ENCODE measurements around the gene WDR41. TPM values are rescaled to one million over a fixed set of nuclear protein-coding genes. Genes with fewer than 3 reads are reported as not detected.
"Not testable (repeated sequence)": the region's sequence is repeated elsewhere in the genome, so short reads cannot be mapped to it uniquely, and the experiment has no call there.

Gene WDR41
- total RNA-seq: 35.6 TPM
- long read RNA-seq, transcript WDR41-201 (13 exons, 3,958 nt): major isoform, 36 of 56 reads
- long read RNA-seq, partial matches to known transcripts: 6 of 56 reads
- long read RNA-seq, other reads (novel, unspliced or antisense): 14 of 56 reads

- Histone ChIP-seq H3K27me3 (ENCODE audit: low read depth) (no peaks in the 10 kb centered on the region), H3K9me3 (no peaks in the 10 kb centered on the region), H3K4me1 (peaks cover 8% of the 10 kb centered on the region), H3K36me3 (no peaks in the 10 kb centered on the region), H3K27ac (peak within 1 kb of the TSS; percentile 96), H3K4me3 (peak within 1 kb of the TSS; percentile 80)
- intact Hi-C loops (cut with DNase I): no loop called here
- peak; percentile 98 for ATAC-seq
- DNase-seq: peak; percentile 95
- peak; percentile 98 for TF ChIP-seq CTCF (IDR thresholded peaks at IDR 0.05)
These were observed at the start of gene WDR41 for GRCh38 chr5:77491783-77492652. Gene WDR41 (minus strand): TSS chr5:77492316. CDS start chr5:77492220, 96 bp downstream.

- H3K36me3 ChIP-seq: no peaks in the 10 kb centered on the region
- DNase-seq: no peak
- no peak for ATAC-seq
- no peak overlapping the region for H3K4me3 ChIP-seq
- H3K27me3 ChIP-seq (ENCODE audit: low read depth): no peaks in the 10 kb centered on the region
- TF ChIP-seq CTCF (IDR thresholded peaks at IDR 0.05): no peak
- H3K4me1 ChIP-seq: no peaks in the 10 kb centered on the region
- intact Hi-C loops (cut with DNase I): no loop called here
- no peak overlapping the region for H3K27ac ChIP-seq
- H3K9me3 ChIP-seq: no peaks in the 10 kb centered on the region
These were observed 39.2 kb upstream of the WDR41 start for GRCh38 chr5:77531297-77531696.

- H3K9me3 ChIP-seq: no peaks in the 10 kb centered on the region
- DNase-seq (no peak), ATAC-seq (no peak)
- H3K4me3 ChIP-seq: no peak overlapping the region
- H3K4me1 ChIP-seq: no peaks in the 10 kb centered on the region
- H3K27me3 ChIP-seq (ENCODE audit: low read depth): no peaks in the 10 kb centered on the region
- intact Hi-C loops (cut with DNase I): no loop called here
- H3K27ac ChIP-seq: no peak overlapping the region
- TF ChIP-seq CTCF (IDR thresholded peaks at IDR 0.05): no peak
- H3K36me3 ChIP-seq: no peaks in the 10 kb centered on the region
These were observed 26.2 kb upstream of the WDR41 start for GRCh38 chr5:77518304-77518703.

- no peak for TF ChIP-seq CTCF (IDR thresholded peaks at IDR 0.05)
- H3K4me3 ChIP-seq: no peak overlapping the region
- H3K27ac ChIP-seq: no peak overlapping the region
- H3K27me3 ChIP-seq (ENCODE audit: low read depth): no peaks in the 10 kb centered on the region
- intact Hi-C loops (cut with DNase I): no loop called here
- no peaks in the 10 kb centered on the region for H3K36me3 ChIP-seq
- ATAC-seq: no peak
- no peak for DNase-seq
- H3K9me3 ChIP-seq: no peaks in the 10 kb centered on the region
- no peaks in the 10 kb centered on the region for H3K4me1 ChIP-seq
These were observed 22.3 kb upstream of the WDR41 start for GRCh38 chr5:77514457-77514856.

GRCh38 chr5:77513321-77513720, 21.2 kb upstream of the WDR41 start:
- H3K4me3 ChIP-seq: no peak overlapping the region
- DNase-seq (no peak), ATAC-seq (no peak)
- no peaks in the 10 kb centered on the region for H3K27me3 ChIP-seq (ENCODE audit: low read depth)
- no peak for TF ChIP-seq CTCF (IDR thresholded peaks at IDR 0.05)
- H3K36me3 ChIP-seq: no peaks in the 10 kb centered on the region
- no peak overlapping the region for H3K27ac ChIP-seq
- intact Hi-C loops (cut with DNase I): no loop called here
- H3K4me1 ChIP-seq: no peaks in the 10 kb centered on the region
- no peaks in the 10 kb centered on the region for H3K9me3 ChIP-seq

- H3K27ac ChIP-seq; H3K9me3 ChIP-seq; H3K36me3 ChIP-seq; H3K4me3 ChIP-seq; intact Hi-C loops (cut with DNase I); DNase-seq; H3K4me1 ChIP-seq; H3K27me3 ChIP-seq (ENCODE audit: low read depth); ATAC-seq: not testable (repeated sequence)
These were observed 9.0 kb upstream of the WDR41 start for GRCh38 chr5:77501132-77501531.
